ENCODE data around the gene NKAIN2.
"Not testable (repeated sequence)": the region's sequence is repeated elsewhere in the genome, so short reads cannot be mapped to it uniquely, and the experiment has no call there.

The NKAIN2 gene

GRCh38 chr6:124433387-124434160 lies 629.9 kb downstream of the NKAIN2 start:
- DNase-seq (ENCODE audit: low read depth in 2 of 2) = no peak

- DNase-seq (ENCODE audit: low read depth in 2 of 2) = no peak
Measured at GRCh38 chr6:124434421-124434820, 630.8 kb downstream of the NKAIN2 start.

GRCh38 chr6:124436803-124437202 lies 633.1 kb downstream of the NKAIN2 start:
- no peak for DNase-seq (ENCODE audit: low read depth in 2 of 2)

GRCh38 chr6:124438546-124439065 lies 634.9 kb downstream of the NKAIN2 start:
- DNase-seq (ENCODE audit: low read depth in 2 of 2) = no peak

- DNase-seq (ENCODE audit: low read depth in 2 of 2) = no peak
Measured at GRCh38 chr6:124441450-124441849, 637.8 kb downstream of the NKAIN2 start.

- DNase-seq (ENCODE audit: low read depth in 2 of 2) = no peak
Measured at GRCh38 chr6:124443541-124443940, 639.9 kb downstream of the NKAIN2 start.

- no peak for DNase-seq (ENCODE audit: low read depth in 2 of 2)
Measured at GRCh38 chr6:124445581-124445980, 641.9 kb downstream of the NKAIN2 start.

- DNase-seq (ENCODE audit: low read depth in 2 of 2) = no peak
Measured at GRCh38 chr6:124446961-124447360, 643.3 kb downstream of the NKAIN2 start.

- DNase-seq (ENCODE audit: low read depth in 2 of 2) = no peak
Measured at GRCh38 chr6:124459268-124459667, 655.6 kb downstream of the NKAIN2 start.

- DNase-seq (ENCODE audit: low read depth in 2 of 2) = no peak
Measured at GRCh38 chr6:124462750-124463149, 659.1 kb downstream of the NKAIN2 start.

GRCh38 chr6:124463271-124463670 lies 659.6 kb downstream of the NKAIN2 start:
- DNase-seq (ENCODE audit: low read depth in 2 of 2) = no peak

- not testable (repeated sequence) for DNase-seq (ENCODE audit: low read depth in 2 of 2)
Measured at GRCh38 chr6:124464600-124464999, 660.9 kb downstream of the NKAIN2 start.

- DNase-seq (ENCODE audit: low read depth in 2 of 2) = no peak
Measured at GRCh38 chr6:124466949-124467348, 663.3 kb downstream of the NKAIN2 start.

GRCh38 chr6:124467366-124467765 lies 663.7 kb downstream of the NKAIN2 start:
- DNase-seq (ENCODE audit: low read depth in 2 of 2) = no peak

GRCh38 chr6:124470803-124471202 lies 667.1 kb downstream of the NKAIN2 start:
- no peak for DNase-seq (ENCODE audit: low read depth in 2 of 2)

GRCh38 chr6:124475176-124475575 lies 671.5 kb downstream of the NKAIN2 start:
- no peak for DNase-seq (ENCODE audit: low read depth in 2 of 2)

- no peak for DNase-seq (ENCODE audit: low read depth in 2 of 2)
Measured at GRCh38 chr6:124478906-124479305, 675.2 kb downstream of the NKAIN2 start.

- no peak for DNase-seq (ENCODE audit: low read depth in 2 of 2)
Measured at GRCh38 chr6:124479991-124480430, 676.3 kb downstream of the NKAIN2 start.

- DNase-seq (ENCODE audit: low read depth in 2 of 2) = no peak
Measured at GRCh38 chr6:124482071-124482491, 678.4 kb downstream of the NKAIN2 start.

GRCh38 chr6:124487623-124488431 lies 684.2 kb downstream of the NKAIN2 start:
- no peak for DNase-seq (ENCODE audit: low read depth in 2 of 2)

GRCh38 chr6:124490122-124490521 lies 686.5 kb downstream of the NKAIN2 start:
- DNase-seq (ENCODE audit: low read depth in 2 of 2) = no peak

- DNase-seq (ENCODE audit: low read depth in 2 of 2) = no peak
Measured at GRCh38 chr6:124493259-124493658, 689.6 kb downstream of the NKAIN2 start.

Measured in activated CD4-positive, alpha-beta T cell treated with anti-CD3 and anti-CD28 coated beads for 24 hours (primary cell).